ENCODE measurements around the gene P2RY8. TPM values are rescaled to one million over a fixed set of nuclear protein-coding genes. Genes with fewer than 3 reads are reported as not detected.
A peak's percentile ranks its signal among the peaks of the same experiment; 100 is the strongest.

Gene P2RY8
- total and polyA plus RNA-seq, 10 of the 15 experiments (the other 5 are each of a cell fraction or from before 2014, with no cell fraction given): 2.0 to 64.4 (median 36.5) TPM

- Histone ChIP-seq H3K9me3 (replicated peaks; ENCODE audit: control insufficient read depth, insufficient read depth, low read length) (peaks cover 30% of the 10 kb centered on the region), H3K4me1 (ENCODE audit: control insufficient read depth, insufficient read depth, low read length) (peaks cover 13% of the 10 kb centered on the region), H3K4me2 (ENCODE audit: control insufficient read depth, insufficient read depth) (peak overlapping the region; percentile 31), H3K9ac (ENCODE audit: control insufficient read depth, insufficient read depth, low read length) (no peak overlapping the region), H3K4me3 (no peak overlapping the region; the same call in 1 of the 2 replicates), H3K27ac (ENCODE audit: control insufficient read depth, insufficient read depth) (no peak overlapping the region), H3K27me3 (replicated peaks in 1 of 2; ENCODE audit: control insufficient read depth in 2 of 2, insufficient read depth in 2 of 2, low read length in 1 of 2) (no peaks in the 10 kb centered on the region), H2AFZ (ENCODE audit: control insufficient read depth, low read depth, low read length) (no peak overlapping the region), H4K20me1 (ENCODE audit: control insufficient read depth, insufficient read depth) (no peaks in the 10 kb centered on the region), H3K36me3 (ENCODE audit: control insufficient read depth in 2 of 2, insufficient read depth in 2 of 2, low read length in 1 of 2) (peaks cover 0 to 2% of the 10 kb centered on the region in 2 experiments; a peak in 2 of 4 replicates), H3K79me2 (ENCODE audit: control insufficient read depth, insufficient read depth, low read length) (peaks cover 55% of the 10 kb centered on the region)
- no TSS peak for BruUV-seq (replicated peaks)
- in situ Hi-C loops (cut with MboI) (loop anchor here (10.0 to 25.0 kb wide), 2 partner anchors 1063 to 1165 kb away; partner anchors contain the start of genes DHRSX and ZBED1), intact Hi-C loops (cut with micrococcal nuclease; ENCODE audit: unreplicated experiment) (loop anchor here (5.0 to 10.0 kb wide), 5 partner anchors 127 to 1245 kb away; partner anchors contain the start of genes CD99 and GTPBP6)
- ChIA-PET POLR2A (no interaction called here), CTCF (no interaction called here), SMC1A (ENCODE audit: uncharacterized antibody, unreplicated experiment) (no interaction called here), RAD21 (ENCODE audit: unreplicated experiment) (no interaction called here)
- WGBS (ENCODE audit: insufficient coverage, insufficient replicate concordance, low lambda C conversion rate, missing lambda C conversion rate): 97% methylated on average over 2 of the region's 2 CpGs
- TF ChIP-seq MEF2B (IDR thresholded peaks at IDR 0.05; ENCODE audit: partially characterized antibody, poor library complexity, severe bottlenecking): no peak
- TF ChIP-seq ZNF384 (IDR thresholded peaks at IDR 0.05; ENCODE audit: borderline replicate concordance, low read depth, low read length): no peak
- no peak for TF ChIP-seq NFYB (IDR thresholded peaks at IDR 0.05; ENCODE audit: insufficient read depth, low read depth, low read length)
- TF ChIP-seq HDGF (IDR thresholded peaks at IDR 0.05): no peak
- no peak for TF ChIP-seq NFIC (IDR thresholded peaks at IDR 0.05; ENCODE audit: low read depth, low read length)
- TF ChIP-seq NFXL1 (IDR thresholded peaks at IDR 0.05; ENCODE audit: borderline replicate concordance): no peak
- no peak for TF ChIP-seq ZBTB40 (IDR thresholded peaks at IDR 0.05; ENCODE audit: borderline replicate concordance)
- TF ChIP-seq TCF7 (IDR thresholded peaks at IDR 0.05; ENCODE audit: borderline replicate concordance): no peak
- no peak for TF ChIP-seq FOS (IDR thresholded peaks at IDR 0.05; ENCODE audit: borderline replicate concordance, extremely low read depth, insufficient read length)
- no peak for TF ChIP-seq GABPA (IDR thresholded peaks at IDR 0.05; ENCODE audit: low read depth)
- TF ChIP-seq ZBTB11 (CRISPR knock-in tag; IDR thresholded peaks at IDR 0.05): no peak
- ATAC-seq (no peak), FAIRE-seq (no peak), DNase-seq (ENCODE audit: low read depth, low spot score) (no peak)
These were observed 87.2 kb downstream of the P2RY8 start for GRCh38 chrX:1449823-1450149.
